ENCODE measurements around the gene KSR1.

Gene KSR1

DNA sequence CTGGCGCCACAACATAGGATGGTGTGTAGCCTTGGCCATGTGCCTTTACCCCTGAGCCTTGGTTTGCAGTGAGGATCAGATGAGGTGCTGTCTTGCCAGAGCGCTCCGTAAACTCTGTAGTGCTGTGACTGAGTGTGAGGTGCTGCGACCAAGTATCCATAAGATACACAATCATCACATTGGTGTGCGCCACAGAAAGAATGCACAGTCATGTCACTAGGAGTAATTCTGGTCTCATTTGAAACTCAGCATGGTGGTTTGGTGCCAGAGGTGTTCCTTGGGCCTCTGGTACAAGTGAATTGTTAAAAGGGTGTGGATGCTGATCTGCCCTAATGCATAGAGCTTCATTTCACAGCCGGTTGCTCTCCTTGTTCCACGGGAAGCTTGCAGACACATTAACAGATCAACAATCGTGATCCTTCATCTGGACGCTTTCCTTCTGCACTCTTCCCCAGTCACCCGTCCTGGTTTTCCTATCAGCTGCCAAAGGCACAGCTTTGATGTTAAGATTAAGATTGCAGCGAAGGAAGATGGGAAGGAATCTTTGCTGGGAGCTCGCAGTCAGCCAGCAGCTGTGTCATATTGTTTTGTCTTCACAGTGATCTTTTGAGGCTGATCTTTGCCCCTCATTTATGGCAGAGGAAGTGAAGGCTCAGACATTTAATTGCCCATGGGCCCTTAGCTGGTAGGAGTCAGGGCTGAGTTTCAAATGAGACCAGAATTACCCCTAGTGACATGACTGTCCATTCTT, 79.1 kb downstream of the KSR1 start:
- DNase-seq (ENCODE audit: low spot score), result no peak

DNA sequence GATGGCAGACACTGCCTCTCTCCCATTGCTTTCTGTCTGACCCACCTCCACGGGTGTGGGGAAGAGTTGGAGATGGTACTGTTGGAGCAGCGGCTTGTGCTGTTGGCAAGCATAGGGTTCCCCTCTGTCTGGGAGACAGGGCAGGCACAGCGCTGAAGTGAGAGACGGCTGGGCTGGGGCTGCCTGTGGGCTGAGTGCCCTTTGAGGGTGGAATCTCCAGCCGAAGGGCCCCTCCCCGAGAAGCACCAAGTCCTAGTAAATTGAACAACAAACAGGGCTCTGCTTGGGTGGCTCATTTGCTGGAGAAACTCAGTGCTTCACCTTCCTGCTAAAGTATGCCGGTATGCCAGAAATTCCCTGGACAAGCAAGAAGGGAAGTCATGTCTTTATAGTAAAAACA, 79.7 kb downstream of the KSR1 start:
- DNase-seq (ENCODE audit: low spot score), result no peak

DNA sequence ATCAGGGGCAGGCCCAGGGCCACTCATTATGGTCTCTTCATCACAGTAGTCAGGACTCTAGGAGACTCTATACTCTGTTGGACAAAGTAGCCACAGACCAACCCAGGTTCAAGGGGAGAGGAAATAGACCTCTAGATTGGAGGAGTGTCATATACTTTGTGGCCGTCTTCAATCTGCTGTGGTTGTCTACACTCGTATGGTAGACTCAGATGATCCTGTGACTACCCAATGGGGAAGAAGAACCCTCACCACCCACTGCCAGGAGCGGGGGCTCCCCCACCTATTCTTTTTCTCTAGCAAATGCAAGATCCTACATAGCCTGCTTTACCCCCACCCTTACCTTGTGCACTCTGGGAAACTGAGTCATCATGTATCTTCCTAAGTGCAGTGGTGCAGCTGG, 80.5 kb downstream of the KSR1 start:
- DNase-seq (ENCODE audit: low spot score), result no peak

DNA sequence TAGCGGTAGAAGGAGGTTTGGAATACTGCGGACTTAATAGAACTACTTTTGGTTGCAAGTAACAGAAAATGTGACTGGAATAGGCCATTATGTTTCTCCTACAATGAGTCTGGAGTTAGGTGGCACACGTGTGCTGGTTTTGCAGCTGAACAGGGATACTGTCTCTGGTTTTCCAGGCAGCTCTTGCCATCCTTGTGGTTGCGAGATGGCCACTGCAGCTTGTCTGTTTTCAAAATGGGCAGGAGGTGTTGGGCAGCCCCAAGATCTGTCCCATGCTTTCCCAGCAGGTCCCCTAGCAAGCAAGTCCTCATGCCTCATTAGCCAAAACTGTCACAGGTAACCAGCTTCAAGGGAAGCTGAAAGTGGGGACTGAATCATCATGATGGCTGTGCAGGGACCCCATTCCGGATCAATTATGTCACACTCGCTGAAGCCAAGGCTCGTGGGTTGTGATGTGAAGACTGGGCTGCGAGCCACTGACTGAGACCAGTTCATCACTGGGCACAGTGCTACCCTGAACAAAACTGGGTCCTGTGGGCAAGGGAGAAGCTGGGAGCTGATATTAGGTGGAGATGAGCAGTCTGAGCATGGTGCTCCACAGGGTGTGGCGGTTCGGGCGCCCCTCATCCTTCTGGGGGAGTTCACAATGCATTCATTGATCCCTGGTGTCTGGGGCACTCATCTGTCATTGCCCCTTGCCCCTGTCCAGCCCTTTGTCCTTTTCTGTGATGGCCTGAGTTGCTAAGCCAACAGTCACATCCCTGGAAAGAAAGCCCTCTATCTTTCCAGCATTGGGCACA, 82.1 kb downstream of the KSR1 start:
- no peak for DNase-seq (ENCODE audit: low spot score)

DNA sequence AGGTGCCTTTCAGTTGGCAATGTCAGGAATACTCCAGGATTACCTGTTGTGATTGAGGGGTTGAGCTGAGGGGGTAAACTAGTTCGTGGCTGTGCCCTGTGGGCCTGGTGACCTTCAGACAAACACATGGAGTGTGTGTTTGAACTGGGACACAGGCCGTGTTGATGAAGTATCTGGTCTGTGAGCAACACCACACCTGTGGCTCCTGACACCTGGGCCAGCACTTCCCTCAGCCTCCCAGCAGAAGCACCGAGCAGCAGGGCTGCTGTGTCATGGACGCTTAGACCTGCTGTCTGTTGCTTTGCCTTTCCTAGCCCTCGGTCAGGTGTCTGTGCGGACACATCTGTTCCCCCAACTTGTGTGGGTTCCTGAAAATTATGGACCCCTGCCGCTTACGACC, 82.9 kb downstream of the KSR1 start:
- DNase-seq (ENCODE audit: low spot score), result no peak

DNA sequence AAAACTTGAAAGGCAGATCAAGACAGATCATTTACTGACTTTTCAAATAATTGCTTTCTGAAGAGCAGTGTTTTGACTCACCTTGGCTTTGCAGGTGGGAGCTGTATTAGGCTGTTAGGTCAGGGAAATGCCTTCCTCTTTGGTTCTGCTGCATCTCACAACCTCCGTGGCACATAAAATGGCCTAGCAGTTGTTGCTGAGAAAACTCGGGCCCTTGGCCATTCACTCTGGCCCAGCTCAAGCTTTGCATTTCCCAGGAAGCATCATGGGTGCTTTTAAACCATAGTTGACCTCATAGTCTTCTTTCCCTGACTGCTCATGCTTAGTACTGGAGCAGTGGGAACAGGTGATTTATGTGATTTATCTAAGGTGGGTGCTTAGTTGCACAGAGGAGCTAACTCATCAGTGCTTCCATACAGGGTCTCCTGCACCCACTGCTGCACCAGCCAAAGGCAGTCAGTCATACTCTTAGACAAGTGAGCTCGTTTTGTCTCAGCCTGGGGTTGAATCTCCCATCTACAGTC, 83.6 kb downstream of the KSR1 start:
- DNase-seq (ENCODE audit: low spot score), result no peak

DNA sequence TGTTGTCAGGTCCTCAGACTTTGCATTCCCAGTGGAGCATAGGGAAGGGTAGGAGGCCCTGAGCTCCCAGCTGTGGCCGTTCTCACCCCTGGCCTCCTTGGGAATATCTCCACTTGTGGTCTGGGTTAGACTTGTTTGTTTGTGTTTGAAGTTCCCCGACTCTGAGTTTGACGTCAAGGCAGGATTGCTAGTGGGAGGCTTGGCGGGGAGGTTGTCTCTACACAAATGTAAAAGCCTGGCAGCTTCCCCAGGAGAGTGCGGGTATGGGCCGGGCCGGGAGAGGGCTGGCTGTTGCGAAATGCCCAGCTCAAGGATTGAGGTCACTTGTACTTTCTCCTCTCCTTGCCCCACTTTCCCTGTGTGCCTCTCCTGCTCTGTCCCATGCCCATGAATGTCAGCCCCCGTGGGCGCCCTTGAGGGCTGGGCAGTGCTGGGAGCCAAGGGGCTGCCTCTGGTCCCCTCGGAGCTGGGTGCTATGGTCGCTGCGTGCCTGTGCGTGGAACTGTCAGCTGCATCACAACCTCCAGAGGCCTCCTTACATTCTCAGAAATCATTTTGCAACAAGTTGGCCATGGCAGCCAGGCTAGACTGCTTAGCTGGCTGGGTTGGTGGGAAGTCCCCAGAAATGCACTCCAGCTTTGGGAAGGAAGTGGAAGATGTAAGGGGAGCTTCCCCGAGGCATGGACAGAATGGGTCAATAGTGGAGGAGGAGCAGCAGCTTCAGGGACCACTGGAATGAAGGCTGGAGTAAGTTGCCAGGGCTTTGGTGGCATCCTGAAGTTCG, 84.3 kb downstream of the KSR1 start:
- DNase-seq (ENCODE audit: low spot score), result no peak

DNA sequence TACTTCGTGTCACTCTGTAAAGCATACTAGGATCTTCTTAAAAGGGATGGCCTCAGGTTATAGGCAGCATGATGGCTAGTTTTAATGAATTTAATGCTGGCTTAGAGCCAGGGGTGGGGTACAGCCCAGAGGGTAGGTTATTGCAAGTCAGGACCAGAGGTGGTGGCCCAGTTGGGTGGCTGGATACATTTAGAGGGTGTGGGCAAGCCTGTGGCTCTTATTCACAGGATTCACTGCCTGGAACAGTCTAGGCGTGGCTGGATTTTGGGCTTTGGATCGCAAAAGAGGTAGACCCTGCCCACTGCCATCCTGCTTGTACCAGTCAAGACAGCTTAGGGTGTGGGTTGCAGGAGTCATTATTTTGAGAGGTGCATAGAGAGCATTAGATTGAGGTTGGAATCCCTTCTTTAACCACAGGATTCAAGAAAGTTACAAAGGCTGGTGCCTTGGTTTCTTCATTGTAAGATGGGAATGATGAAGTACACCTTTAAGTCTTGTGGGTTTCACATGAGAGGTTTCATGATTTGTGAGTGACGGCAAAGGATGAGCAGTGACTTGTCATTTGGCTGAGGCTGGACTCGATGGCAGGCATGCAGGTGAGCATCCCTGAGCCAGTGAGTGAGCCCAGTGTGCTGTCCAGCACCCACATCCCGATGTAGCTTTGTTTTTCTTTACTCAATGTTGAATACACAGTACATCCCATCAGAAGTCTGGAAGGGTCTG, 85.2 kb downstream of the KSR1 start:
- DNase-seq (ENCODE audit: low spot score), result no peak

DNA sequence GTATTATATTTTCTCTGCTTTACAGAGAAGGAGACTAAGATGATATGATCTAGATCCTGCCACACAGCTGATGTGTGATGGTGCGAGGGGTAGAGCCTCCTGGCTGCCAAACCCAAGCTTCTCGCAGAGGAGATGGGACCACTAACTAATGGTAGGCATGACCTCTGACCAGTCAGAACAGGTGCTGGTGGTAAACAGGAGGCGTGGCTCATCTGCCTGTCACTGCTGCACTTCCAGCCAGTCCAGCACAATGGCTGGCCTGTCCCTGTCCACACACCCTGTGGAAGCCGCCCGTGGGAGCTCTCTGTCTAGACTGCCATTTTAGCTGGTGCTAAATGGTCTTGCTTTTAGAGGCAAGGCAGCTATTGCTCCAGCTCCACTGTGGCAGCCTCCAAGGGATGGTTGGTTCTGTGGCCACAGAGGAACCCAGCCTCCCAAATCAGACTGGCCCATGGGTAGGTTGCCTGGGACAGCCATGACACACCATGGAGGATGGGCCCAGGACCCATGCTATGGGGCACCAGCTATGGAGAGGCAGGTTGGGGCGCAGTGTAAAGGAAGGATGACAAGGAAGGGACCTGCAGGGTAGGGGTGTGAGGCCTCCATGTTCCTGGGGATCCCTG, 86.7 kb downstream of the KSR1 start:
- DNase-seq (ENCODE audit: low spot score), result no peak

DNA sequence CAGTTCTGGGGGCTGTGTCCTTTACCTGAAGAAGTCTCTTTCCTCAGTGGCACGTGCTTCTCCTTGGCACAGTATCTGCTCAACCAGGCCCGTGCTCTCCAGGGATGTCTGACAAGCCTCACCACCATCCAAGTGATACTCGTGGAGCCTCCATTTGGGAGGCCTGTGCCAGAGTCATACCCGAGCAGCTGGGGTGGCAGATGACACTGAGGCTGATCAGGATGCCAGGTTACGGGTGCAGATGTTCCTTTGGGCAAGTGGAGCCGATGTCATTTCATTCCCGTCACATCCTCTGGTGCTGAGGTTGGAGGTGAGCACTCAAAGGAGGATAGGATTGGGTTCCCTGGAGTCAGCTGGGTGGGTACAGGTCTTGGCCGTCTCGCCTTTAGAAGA, 87.2 kb downstream of the KSR1 start:
- DNase-seq (ENCODE audit: low spot score), result no peak

DNA sequence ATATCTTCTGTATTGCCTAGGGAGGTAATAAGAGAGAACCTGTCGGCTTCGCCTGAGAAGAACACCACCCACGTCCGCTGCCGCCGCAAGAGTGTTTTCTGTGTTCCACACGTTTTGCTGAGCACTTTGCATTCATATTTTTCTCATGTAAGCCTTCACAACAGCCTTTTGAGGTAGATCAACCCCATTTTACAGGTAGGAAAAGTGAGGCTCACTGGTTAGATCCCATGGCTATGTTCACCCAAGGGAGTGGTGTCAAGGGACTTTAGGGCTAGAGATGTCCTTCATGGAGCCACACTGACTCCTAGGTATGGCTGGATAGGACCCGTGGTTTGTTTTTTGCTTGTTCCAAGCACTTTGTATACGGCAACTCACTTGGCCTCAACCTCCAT, 87.7 kb downstream of the KSR1 start:
- no peak for DNase-seq (ENCODE audit: low spot score)

DNA sequence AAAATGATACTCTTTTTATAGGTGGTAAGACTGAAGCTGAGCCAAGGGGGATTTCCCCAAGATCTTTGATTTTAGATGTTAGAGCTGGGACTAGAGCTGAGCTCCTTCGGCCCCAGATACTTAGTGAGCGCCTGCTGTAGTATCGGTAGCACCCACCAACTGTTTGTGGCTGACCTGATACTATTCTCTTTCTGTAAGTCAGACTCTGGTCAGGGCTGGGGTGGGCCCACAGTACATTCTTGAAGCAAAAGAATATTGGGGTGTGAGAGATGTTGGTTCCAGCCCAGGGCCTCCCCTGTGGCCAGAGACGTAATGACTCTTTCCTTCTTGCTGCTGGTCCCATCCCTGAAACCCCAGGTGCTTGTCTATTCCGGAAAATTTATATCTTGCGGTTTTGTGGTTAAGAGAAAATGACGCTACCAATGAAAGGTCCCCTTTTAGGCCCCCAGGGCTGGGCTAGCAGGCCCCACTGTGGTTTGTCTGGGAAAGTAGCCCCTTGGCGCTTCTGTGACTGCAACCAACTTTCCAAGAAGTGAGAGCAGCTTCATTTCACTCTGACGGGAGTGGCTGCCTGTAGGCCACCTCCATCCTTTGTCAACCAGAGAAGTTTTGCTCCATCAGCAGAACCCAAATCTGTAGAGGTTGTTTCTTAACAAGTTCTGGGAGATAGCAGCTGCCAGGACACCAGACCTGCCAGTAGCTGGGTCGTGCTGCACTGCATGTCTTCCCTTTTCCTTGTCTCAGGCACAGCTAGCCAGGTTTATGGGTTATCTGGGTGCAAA, 88.3 kb downstream of the KSR1 start:
- DNase-seq (ENCODE audit: low spot score), result peak; percentile 55

DNA sequence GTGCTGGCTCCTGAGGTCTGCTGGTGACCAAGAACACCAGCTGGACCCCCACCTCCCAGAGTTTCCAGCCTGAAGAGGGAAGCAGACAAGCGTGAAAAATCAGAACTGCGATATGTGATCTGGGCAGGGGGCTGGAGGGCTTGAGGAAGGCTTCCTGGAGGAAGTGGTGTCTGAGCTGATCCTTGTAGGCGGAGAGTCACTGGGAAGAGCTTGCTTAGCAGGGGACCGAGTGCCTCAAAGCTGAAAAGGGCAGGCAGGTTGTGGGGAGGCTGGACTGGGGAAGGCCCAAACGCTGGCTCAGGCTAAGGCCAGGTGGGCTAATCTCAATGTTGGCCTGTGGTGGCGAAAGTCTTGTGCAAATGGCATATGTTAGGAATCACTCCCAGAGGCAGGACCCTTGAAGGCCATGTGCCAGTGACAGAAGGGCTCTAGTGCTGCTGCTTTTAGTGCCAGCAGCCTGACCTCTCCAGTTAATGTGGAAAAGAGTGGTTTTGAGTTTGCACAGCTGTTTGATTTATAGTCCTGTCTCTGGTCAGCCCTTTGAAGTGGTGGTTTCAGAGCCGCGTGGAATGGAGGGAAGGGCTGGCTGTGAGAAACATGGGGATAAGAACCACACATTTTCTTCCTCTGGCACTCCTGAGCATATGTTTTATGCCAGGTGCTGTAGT, 89.4 kb downstream of the KSR1 start:
- no peak for DNase-seq (ENCODE audit: low spot score)

DNA sequence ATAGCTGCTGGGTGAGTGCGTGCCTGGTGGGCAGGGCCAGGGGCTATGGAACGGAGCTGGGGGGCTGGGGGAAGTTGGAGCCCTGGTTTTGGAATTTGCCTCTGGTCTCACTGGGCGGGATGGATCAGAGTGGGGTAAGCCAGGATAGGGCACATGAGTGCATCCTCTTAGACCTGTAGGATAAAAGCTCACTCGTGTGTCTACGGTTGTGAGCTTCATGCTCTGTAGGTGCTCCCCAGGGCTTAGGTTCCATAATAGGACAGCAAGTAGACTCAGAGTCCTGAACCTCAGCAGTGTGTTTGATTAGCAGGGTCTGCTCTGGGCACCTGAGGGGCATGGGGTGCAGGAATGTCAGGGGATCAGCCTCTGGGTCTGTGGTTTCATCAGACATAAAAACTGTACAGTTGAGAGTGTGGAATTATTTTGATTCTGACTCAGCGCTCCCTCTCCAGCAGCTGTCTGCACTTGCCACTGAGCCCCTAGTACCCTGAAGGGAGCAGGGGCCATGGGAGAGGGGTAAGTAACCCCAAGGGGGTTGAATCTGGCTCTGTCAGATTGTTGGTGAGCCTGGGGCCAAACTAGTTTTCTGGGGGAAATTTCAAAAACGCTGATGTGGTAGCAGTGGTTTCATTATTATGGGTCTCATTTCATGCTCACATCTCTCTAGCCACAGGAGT, 90.5 kb downstream of the KSR1 start:
- DNase-seq (ENCODE audit: low spot score), result no peak

DNA sequence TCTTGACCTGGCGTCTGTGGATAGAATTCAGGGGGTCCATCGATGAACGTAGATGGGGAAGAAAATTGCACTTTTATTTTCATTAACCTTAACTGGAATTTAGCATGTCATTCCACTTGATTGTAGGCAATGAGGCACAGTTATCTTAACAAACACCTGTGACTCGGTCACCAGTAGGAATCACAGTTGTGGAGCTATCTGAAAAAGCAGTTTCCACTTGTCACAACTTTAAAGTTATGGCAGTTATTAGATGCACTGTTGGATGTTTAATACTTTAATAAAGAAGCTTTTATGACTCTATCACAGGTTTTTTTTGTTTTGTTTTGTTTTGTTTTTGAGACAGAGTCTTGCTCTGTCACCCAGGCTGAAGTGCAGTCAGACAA, 91.0 kb downstream of the KSR1 start:
- DNase-seq (ENCODE audit: low spot score), result no peak

DNA sequence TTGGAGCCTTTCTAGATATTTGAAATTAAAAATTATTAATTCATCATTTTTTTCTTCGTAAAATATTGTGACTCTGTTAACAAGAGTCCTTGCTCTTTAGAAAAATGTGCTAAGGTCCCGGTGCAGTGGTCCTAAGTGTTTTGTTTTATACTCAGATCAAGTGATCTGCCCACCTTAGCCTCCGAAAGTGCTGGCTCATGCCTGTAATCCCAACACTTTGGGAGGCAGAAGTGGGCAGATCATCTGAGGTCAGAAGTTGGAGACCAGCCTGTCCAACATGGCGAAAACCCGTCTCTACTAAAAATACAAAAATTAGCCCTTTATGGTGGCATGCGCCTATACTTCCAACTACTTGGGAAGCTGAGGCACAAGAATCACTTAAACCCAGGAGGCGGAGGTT, 92.1 kb downstream of the KSR1 start:
- no peak for DNase-seq (ENCODE audit: low spot score)

DNA sequence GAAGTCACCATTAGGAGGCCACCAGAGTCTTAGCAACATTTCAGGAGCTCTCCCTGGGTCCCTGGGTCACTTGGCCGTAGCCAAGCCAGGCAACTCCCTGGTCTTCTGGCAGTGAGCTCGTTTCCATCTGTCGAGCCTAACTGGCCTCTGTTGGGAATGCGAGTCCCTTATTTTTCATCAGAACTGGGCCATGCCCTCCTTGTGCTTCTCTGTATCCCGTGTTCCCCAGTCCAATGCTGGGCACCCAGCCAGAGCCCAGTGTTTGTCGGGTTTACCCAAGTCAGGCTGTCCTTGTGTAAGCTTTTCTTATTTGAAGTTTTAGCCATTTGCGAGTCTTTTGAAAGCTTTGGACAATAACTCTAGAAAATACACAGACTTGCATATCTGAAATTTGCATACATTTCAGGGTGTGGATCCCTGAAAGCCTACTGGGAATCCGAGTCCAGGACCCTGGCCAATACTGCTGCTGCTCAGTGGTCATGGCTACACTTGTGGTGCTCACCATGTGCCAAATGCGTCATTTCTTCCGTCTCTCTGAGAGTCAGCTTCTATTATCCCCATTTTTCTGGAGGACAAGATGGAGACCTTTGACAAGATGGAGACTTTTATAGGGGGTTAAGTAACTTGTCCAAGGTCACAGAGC, 93.1 kb downstream of the KSR1 start:
- DNase-seq (ENCODE audit: low spot score), result no peak

DNA sequence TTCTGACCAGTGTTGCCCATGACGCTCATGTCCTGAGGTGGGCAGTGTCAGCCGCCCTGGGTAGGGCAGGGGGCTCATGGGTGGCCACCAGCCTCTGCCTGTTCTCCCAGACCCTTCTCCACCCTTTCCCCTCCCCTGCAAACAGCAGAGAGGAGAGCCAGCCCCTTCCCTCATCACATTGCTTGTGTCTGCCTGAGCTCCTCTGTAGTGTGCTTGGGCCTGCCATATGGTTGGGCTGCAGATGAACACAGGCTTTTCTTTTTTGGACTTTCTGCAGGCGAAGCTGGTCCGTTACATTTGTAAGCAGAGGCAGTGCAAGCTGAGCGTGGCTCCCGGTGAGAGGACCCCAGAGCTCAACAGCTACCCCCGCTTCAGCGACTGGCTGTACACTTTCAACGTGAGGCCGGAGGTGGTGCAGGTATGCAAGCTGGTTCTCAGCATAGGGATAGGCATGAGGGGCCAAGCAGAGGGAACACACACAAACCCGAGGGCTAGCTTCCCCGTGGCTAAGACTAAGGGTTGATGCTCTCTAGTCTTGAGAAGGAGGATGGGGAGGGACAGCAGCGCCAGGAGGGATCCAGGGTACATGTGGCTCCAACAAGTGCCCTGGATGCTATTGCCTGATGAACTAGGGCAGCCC, 94.2 kb downstream of the KSR1 start:
- no peak for DNase-seq (ENCODE audit: low spot score)
